Frontal cortex (tissue), 4 donors: ENCODE results near the gene ATG4B. TPM values are rescaled to one million over a fixed set of nuclear protein-coding genes. Genes with fewer than 3 reads are reported as not detected.

ENCODE experiments used
- DNase-seq, 2 donors: peaks; one replicate each; pipeline ENCODE4 v3.0.0; 2012; ENCODE audit warnings: low spot score in 2 of 2
- FAIRE-seq: peaks from 2 replicates; lab custom pipeline; 2012; peaks lifted over from hg19 to GRCh38; lab: Jason Lieb, UNC
- total RNA-seq: library from RNA; depleted of rRNA; stranded (reverse); fragments of >200 nt; gene quantifications from one replicate; pipeline ENCODE4 v1.2.3, GENCODE V29; 2014
- donor health status: control.
- donor health status: control.
- donor health status: control.

Gene ATG4B
- total RNA-seq, 1 donor from 2014 or later: 39.1 TPM

- FAIRE-seq (no peak), DNase-seq (peak in 1 of 2 donors; percentile 64)
Observed at GRCh38 chr2:241637795-241638660, 535 bp downstream of the ATG4B start.

- DNase-seq (no peak), FAIRE-seq (no peak)
Observed at GRCh38 chr2:241638940-241639339, 1.4 kb downstream of the ATG4B start.

- no peak for DNase-seq
- no peak for FAIRE-seq
Observed at GRCh38 chr2:241639385-241639784, 1.9 kb downstream of the ATG4B start.

GRCh38 chr2:241640165-241640795 is 2.8 kb downstream of the ATG4B start:
- DNase-seq: no peak
- FAIRE-seq: no peak

- no peak for DNase-seq
- no peak for FAIRE-seq
Observed at GRCh38 chr2:241641631-241642030, 4.1 kb downstream of the ATG4B start.

- FAIRE-seq (no peak), DNase-seq (no peak)
Observed at GRCh38 chr2:241645056-241645914, 7.8 kb downstream of the ATG4B start.

GRCh38 chr2:241645915-241646645 is 8.6 kb downstream of the ATG4B start:
- DNase-seq (no peak), FAIRE-seq (no peak)

- FAIRE-seq (no peak), DNase-seq (no peak)
Observed at GRCh38 chr2:241648453-241648852, 11.0 kb downstream of the ATG4B start.

- FAIRE-seq: no peak
Observed at GRCh38 chr2:241649404-241649803, 11.9 kb downstream of the ATG4B start.

GRCh38 chr2:241649927-241650326 is 12.4 kb downstream of the ATG4B start:
- no peak for FAIRE-seq
- DNase-seq: no peak

More at GRCh38 chr2:241649404-241649803, 11.9 kb downstream of the ATG4B start:
- no peak for DNase-seq

- FAIRE-seq (no peak), DNase-seq (no peak)
Observed at GRCh38 chr2:241652142-241652541, 14.6 kb downstream of the ATG4B start.

GRCh38 chr2:241652722-241653121 is 15.2 kb downstream of the ATG4B start:
- FAIRE-seq: no peak

GRCh38 chr2:241653210-241653750 is 15.8 kb downstream of the ATG4B start:
- FAIRE-seq (no peak), DNase-seq (no peak)

More at GRCh38 chr2:241652722-241653121, 15.2 kb downstream of the ATG4B start:
- no peak for DNase-seq

GRCh38 chr2:241654551-241654950 is 17.1 kb downstream of the ATG4B start:
- FAIRE-seq (no peak), DNase-seq (no peak)

- FAIRE-seq (no peak), DNase-seq (no peak)
Observed at GRCh38 chr2:241655516-241656189, 18.2 kb downstream of the ATG4B start.

GRCh38 chr2:241656190-241656741 is 18.8 kb downstream of the ATG4B start:
- DNase-seq: no peak
- FAIRE-seq: no peak

GRCh38 chr2:241657786-241658254 is 20.3 kb downstream of the ATG4B start:
- FAIRE-seq (no peak), DNase-seq (no peak)

GRCh38 chr2:241658296-241658695 is 20.8 kb downstream of the ATG4B start:
- no peak for FAIRE-seq

More at GRCh38 chr2:241658296-241658695, 20.8 kb downstream of the ATG4B start:
- no peak for DNase-seq
